ENCODE results near the gene PHF21A.
A peak's percentile ranks its signal among the peaks of the same experiment; 100 is the strongest.
"Not testable (repeated sequence)": the region's sequence is repeated elsewhere in the genome, so short reads cannot be mapped to it uniquely, and the experiment has no call there.

The PHF21A gene

DNA sequence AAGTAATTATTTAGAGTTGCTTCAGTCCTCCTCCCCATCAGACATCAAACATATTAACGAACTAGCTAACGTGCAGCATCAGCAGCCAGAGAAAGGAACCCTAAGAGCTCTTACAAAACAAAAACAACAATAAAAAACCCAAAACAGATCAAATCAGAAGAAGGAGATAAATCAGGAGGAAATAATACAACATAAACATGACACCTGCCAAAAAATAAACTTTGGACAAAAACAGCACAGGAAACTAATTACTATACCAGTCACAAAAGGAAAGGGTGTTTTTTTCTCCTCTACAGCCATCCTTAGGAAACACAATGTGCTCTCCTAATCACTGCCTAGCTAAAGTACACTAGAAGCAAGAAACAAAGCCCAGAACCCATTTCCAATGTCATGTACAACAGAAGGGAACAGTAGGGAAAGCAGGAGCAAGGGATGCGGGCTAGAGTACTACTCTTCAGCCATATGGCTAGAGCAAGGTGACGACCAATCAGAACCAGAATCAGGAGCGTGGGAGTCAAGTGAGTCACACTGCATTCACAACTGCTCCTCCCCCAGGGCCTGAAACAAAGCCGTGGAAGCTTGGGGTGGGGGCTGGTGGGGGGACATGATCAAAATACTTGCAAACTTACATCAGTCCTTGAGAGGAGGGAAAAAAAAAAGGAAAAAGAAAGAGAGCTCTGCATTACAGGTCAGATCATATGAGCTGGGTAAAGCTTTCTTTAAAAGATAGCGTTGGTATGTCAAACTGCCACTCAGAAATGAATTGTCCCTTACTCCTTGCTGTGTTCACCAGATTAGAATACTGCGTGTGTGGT, 138.4 kb downstream of the PHF21A start:
- DNase-seq (ENCODE audit: low read depth) = peak; percentile 9

DNA sequence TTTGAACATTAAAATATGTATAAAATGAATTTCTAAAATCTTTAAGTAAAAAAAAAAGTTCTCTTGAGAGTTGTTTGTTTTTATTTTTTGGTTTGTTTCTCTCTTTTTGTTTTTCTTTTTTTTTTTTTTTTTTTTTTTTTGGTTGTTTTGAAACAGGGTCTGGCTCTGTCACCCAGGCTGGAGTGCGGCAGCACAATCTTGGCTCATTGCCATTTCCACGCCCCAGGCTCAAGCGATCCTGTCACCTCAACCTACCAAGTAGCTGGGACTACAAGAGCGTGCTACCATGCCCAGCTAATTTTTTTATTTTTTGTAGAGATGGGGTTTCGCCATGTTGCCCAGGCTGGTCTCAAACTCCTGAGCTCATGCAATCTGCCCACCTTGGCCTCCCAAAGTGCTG, 139.4 kb downstream of the PHF21A start:
- DNase-seq (ENCODE audit: low read depth) = not testable (repeated sequence)

DNA sequence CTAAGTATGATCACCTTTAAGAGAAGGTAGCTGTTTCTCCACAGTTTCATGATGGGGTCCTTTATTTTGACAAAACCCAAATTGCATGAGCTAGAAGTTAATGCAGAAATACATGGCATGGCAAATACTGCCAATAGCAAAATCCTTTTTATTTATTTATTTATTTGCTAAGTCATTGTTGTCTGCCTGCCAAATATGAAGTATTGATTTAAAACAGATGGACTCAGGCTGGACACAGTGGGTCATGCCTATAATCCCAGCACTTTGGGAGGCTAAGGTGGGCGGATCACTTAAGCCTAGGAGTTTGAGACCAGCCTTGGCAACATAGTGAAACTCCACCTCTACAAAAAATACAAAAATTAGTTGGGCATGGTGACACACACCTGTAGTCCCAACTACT, 146.4 kb downstream of the PHF21A start:
- no peak for DNase-seq (ENCODE audit: low read depth)

DNA sequence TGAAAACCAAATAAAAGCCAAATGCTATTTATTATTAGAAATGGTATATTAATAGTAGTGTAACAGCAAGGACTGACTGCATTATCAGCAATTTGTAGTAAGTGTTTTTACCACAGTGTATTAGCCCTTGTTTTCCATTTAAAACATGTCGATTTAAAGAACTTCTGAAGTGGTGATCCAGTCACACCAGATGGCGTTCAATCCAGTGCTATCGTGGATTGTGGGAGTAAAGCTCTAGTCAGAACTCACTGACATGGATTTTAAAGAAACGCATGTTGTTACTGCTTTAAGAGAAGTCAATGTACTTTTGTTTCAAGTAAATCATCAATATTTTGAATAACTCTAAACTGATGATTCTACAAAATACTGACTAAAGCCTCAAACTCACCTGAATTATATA, 147.7 kb downstream of the PHF21A start:
- DNase-seq (ENCODE audit: low read depth) = no peak

DNA sequence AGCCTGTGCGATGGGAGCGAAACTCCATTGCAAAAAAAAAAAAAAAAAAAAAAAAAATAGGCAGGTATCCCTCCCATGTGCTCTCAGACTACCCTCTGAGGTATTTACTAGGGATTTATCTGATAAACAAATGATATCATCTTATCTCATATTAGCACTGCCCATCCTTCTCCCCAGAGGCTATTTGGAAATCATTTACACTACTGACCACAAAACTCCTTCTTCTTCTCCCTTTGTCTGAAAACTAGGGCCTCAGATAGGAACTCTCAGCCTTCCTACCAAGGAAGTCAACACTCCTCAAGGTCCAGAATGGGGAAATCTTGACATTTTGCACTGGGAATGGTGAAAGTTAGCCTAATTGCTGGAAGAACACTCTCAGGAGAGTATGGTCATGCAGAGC, 152.4 kb downstream of the PHF21A start:
- DNase-seq (ENCODE audit: low read depth) = no peak

DNA sequence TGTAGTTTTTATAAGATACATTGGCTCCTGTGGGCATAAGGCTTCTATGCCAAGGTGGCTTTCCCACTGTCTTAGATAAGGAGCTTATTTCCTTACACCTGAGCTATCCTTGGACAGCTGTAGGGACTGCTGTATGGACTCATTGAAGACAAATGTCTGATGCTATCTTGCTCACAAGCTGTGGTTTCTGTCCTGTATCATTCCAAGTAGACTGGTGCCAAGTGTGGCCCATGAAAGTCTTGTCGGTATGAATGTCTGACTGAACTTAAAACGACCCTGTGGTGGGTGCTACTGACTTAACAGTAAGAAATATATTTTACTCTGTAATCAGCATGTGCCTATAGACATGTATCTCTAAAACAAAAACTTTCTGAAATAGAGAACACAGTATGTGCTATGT, 153.7 kb downstream of the PHF21A start:
- DNase-seq (ENCODE audit: low read depth) = no peak

DNA sequence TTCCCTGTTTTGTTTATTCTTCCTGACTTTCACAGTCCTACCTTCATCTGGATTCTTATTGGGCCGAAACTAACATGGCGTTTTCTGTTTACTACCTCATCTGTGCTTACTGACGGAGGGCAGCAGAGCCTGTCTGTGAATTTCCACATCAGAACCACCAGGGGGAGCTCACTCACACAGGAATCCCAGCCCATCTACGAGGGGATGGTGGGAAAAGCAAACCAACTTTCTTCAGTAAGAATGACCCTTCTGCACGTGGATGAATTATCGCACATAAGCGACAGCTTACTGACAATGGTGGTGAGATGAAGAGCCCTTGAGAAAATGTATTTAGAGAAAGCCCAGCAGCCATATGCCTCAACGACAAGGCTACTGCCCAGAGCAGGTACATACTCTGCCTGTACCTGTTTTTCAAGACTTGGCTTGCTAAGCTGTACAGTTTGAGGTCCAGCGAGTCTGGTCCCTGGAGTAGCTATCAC, 156.3 kb downstream of the PHF21A start:
- peak; percentile 34 for DNase-seq (ENCODE audit: low read depth)

DNA sequence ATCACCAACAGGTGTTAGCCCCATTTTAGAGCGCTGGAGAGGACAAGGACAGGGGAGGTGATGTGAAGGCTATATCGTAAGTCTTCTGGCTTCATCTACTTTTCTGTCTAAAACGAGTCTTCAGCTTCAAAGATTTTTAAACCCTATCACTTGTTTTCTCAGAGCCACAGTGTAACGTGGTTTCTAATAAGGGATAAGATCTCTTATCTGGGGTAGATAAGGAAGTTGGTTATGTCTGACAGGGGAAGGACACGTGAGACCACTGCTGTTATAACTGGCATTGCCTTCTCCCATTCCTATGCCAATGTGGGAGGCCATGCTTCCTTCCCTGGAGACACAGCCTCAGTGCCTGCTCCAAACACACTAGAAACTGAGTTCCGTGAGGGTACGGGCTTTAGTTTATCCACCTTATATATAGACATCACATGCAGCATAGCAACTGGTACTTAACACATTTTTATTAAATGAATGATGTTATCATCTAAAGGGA, 159.5 kb downstream of the PHF21A start:
- no peak for DNase-seq (ENCODE audit: low read depth)

DNA sequence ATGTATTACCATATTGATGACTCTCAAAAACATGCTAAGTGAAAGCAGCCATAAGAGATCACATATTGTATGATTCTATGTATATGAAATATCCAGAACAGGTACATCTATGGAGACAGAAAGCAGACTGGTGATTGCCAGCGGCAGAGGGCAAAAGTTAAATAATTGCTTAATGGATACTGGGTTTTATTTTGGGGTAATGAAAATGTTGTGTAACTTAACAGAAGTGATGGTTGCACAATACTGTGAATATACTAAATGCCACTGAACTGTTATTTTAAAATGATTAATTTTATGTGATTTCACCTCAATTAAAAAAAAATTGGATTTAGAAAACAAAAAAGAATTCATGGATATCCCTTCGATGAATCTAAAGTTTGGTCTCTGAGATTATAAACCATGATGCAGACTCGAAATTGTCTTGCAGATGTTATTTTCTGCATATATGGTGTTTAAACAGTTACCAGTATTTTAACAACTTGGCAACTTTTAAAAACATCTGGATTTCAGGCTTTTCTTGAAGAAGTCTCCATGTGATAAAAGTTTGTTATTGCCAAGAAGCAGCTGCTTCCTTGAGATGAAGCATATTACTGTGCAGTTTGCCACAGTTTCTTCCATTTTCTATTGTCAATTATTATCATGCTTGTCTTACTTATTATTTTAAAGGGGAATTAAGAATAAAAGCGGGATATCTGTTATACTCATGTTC, 160.7 kb downstream of the PHF21A start:
- DNase-seq (ENCODE audit: low read depth) = no peak

DNA sequence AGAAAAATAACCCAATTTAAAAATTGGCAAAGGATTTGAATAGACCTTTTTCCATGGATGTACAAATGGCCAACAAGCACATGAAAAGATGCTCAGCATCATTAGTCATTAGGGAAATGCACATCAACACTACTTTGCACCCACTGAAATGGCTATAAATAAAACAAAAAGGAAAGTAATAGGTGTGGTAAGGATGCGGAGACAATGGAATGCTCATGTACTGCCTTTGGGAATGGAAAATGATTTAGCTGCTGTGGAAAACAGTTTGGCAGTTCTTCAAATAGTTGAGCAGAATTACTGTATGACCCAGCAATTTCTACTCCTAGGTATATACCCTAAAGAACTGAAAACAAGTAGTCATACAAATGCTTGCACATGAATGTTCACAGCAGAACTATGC, 161.4 kb downstream of the PHF21A start:
- DNase-seq (ENCODE audit: low read depth) = no peak

DNA sequence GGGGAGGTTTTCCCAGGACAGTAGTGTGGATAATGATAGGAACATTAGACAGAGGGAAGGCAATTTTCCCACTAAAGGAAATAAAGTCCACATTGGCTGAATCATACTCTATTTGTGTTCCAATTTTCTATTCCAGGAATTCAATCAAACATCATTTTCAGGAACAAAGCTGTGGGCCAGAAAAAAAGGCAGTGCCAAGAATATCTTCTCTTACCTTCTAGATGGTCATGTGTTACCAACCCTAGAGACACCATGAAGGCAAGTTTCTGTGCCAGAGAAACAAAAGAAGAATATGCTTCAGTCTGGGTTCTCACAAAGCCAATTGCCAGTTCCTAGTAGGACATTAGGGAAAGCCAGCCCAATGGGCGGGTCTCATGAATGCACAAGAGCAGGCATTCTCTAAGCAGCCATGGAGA, 171.3 kb downstream of the PHF21A start:
- no peak for DNase-seq (ENCODE audit: low read depth)

DNA sequence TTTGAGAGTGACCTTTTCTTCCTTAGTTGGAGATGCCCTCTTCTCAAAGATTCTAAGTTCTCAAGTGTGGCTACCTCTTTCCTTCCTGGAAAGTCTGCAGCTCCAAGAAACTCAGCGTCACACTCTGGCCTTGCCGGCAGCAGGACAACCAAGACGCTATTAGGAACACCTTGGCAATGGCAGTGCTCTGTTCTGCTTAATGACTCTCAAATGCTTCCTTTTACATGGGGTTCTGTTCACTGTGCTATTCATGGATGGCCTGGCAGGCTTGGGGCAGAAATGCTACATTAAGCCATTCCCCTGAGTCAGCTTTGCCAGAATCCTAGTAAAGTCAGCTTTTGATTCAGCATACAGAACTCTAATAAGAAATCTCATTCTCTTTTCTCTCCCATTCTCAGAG, 172.9 kb downstream of the PHF21A start:
- DNase-seq (ENCODE audit: low read depth) = no peak

DNA sequence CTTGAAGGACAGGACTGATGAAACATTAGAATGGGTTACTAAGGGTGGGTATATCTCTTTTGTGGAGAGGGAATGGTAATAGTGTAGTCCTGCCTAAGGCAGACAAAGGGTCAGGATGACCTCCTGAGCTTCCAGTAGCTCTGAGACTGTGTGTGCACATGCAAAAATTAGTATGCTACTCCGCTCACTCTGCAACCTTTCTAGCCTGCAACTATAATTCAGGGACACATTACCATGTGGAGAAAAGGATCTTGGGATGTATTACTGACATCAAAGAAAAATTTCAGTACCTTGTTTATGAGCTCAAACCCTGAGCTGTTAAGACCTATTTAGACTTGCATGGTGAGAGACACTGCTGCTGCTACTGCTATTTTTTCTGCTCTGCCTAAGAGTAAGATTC, 173.4 kb downstream of the PHF21A start:
- no peak for DNase-seq (ENCODE audit: low read depth)

DNA sequence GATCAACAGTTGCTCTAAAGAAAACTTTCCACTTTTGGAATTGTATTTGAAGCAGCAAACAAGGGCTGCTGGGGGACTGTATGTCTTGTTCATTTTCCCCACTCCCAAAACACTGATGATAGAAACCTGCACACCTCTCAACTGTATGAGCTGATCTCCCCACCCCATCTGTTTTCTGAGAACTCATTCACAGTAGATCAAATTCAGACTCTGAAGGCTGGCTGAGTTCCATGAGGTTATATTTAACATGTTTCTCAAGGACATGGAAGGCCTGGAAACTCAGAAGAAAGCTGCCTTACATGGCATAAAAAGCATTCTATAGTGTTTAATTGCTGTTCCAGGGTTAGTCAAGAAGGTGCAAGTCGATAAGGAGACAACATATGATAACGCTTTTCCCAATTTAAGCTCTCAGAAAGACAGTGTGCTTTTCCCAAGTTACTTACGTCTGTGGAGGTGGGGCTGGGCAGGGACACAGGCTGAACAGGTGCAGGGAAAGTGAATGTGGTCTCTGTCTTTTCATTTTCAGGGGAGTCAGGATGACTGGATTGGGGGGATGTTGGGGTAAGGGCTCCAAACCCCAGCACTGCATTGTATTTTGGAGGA, 175.8 kb downstream of the PHF21A start:
- DNase-seq (ENCODE audit: low read depth) = no peak

DNA sequence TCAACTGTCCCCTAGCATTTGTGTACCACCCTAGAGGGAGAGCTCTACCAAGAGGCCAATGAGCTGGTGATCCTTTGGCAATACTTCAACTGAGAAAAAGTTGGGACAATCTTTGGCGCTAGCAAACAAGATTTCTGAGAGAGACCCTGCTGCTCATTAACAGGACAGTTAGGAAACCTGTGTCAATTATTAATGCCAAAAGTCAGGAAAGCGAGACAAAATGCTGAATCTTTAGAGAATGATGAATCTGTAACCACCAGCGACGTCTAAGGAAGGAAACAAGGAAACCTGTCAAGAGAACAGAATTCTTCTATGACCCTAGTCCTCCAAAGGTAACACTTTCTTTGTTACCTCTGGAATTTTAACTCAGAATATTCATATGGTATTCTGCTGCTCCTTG, 178.9 kb downstream of the PHF21A start:
- no peak for DNase-seq (ENCODE audit: low read depth)

DNA sequence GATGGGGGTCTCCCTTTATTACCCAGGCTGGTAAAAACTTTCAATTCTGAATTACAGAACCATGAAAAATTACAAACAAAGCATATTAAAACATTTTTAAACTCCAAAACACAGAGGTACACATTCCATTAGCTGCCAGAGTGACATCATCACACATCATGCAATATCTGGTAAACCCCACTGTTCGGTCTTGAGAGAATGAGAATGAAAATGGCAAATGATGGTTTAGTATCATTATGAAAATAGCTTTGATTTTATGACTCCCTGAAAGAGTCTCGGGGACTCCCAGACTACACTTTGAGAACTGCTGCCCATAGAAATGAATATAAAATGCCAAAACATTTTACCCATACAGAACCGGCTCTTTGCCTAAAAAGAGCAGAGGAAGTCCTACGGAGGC, 180.0 kb downstream of the PHF21A start:
- no peak for DNase-seq (ENCODE audit: low read depth)

DNA sequence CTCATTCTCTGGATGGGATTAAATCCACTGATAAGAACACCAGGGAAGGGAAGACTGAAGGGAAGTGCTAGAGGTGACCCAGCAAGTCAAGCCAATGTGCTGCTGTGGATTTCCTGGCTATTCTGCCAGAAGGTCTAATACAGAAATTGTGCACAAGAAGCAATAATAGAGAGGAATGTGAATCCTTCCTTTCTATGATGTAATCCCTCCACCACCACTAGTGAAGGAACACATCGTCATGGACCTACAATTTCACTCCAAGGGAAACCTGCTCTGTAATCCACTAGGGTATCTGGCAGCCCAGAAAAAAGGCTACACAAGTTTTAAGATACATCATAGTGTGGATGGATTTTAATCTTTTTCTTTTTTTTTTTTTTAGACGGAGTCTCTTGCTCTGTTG, 181.4 kb downstream of the PHF21A start:
- DNase-seq (ENCODE audit: low read depth) = no peak

DNA sequence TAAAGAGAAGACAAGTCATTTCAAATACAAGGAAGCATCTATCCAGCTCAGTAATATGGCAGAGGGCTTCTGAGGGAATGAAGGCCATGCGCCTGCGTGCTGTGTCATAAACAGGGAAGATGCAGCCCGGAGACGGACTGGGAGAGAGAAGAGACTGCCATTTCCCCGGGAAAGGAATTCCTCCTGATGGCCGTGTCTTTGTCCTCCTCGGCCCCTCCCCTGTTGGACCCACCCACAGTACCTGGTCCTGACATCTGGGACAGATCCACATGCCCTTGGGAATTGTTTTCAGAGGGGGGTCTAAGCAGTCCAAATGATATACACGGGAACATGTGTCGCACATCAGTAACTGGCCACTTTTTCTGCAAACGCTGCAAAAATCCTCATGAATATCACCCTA, 183.3 kb downstream of the PHF21A start:
- no peak for DNase-seq (ENCODE audit: low read depth)

DNA sequence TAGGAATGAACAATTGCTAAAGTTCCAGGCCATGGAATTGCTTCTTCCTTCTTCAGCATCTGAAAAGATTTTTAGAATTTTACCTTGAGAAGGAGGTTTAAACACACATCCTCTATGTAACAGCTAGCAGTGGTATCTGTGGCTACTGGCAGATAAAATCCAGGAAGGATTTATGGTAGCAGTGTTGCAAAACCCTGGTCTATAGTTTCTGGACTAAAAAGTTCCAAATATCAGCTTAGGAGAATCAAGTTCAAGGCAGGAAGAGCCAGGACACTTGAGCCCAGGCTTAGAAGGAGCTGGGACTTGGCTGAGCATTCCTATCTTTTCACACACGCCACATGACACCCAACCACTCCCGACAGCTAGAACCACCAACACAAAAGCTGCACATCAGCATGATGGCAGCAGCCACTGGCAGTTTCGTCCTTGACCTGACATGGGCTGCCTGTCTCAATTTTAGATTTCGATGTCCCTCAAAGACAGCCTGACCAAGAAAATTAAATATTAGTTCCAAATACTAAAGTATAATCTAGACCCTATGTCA, 184.7 kb downstream of the PHF21A start:
- DNase-seq (ENCODE audit: low read depth) = no peak

DNA sequence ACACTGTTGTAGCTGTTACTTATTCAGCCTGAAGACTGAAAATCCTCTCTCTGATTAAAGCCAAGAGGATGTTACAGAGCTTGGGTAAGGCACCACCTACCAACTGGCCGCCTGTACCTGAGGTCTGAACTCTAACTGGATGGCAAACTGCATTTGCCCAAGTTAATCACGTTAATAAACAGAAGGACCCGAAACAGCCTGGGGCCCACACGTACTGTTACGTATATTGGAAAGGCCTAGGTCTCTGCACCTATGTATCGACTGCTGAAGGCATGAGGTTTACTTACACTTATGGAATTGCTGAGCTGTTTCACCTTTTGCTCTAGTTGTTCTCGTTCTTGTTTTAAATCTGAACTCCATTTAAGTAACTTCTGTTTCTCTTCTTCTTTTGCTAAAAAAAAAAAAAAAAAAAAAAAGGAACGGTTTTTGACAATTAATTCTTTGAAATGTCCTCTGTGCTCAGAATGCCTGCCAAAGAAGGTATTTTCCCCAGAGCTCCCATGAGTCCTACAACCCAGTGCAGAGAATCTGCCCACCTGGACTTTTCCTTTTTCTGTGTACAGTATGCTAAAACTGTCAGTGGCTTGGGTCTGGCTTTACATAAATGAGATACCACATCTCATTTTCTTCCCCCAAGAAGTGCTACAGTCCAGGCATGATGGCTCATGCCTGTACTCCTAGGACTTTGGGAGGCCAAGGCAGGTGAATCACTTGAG, 185.7 kb downstream of the PHF21A start:
- no peak for DNase-seq (ENCODE audit: low read depth)

DNA sequence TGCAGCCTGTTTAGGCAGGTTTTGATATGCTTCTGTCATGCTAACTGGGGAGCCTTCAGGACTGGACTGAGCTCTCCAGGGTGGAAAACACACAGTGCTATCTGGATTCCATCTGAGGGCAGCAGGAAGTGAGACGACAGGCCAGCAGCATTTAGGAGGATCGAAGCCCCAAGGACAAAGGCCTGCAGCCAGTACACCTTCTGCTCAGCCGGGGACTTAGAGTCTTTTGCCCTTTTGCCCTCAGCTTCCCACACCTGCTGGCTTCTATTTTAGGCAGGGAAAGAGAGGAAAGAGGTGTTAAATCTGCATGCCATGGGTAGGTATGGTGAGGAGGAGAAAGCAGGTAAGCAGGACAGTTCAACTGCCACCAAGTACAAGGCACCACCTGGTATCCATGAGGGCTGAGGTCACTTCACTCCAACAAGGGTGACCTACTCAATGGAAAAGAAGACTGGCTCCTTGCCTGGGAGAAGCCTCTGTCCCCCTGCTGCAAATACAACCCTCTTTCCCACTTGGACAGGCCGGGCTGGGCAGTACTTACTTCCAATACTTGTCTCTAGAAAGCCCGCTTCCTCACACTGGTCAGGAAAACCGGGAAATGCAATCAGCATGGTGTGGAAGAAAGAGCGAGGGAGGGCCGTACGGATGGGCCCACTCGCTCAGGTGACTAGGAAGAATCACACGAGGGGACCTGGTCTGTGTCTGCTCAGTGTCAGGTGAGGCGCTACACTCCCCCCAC, 186.5 kb downstream of the PHF21A start:
- no peak for DNase-seq (ENCODE audit: low read depth)
